HG03575 (cell line): Measurements from ENCODE around the gene LRIG1.

ENCODE experiments used
- ATAC-seq: cut with Tn5 transposase; IDR thresholded peaks from one replicate; pipeline ENCODE4 v1.9.1; 2021; ENCODE audit not compliant: unreplicated experiment, insufficient number of reproducible peaks, low FRiP score; ENCODE audit errors: extremely low read depth

The LRIG1 gene

GRCh38 chr3:66350601-66351000 is 150.2 kb downstream of the LRIG1 start:
- no peak for ATAC-seq

DNA sequence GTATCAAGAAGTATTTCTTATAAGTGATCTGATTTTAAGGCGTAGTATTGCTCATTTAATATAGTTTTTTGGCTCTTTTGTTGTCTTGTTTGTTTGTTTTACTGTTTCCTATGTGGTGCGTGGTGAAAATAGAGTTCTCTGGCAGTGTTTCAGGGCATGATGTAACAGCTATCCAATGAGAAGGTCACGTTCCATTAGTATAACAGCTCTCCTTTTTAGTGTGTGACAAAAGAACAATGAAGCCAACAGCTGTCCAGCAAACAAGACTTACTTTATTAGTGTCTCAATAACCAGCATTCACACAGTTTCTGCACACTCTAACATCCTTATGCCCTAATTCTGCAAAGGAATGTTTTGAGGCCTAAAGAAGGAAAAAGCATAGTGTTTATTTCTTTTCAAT is 152.1 kb downstream of the LRIG1 start:
- ATAC-seq, result no peak

GRCh38 chr3:66344848-66345578 is 155.8 kb downstream of the LRIG1 start:
- no peak for ATAC-seq

DNA sequence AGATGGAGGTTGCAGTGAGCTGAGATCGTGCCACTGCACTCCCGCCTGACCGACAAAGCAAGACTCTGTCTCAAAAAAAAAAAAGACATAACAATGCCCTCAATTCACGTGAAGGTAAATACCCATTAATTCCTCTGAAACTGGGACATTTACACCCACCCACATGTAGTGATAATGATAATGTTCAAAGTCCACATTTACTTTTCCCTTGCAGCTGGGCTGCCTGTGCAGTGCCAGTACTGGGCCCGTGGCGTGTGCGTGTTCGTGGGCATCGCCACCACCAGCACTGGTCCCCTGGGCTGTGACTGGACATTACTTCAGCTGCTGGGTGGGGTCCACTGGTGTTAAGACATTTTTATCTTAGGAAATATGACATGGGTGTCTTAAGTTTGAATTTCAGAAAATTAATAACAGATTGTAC is 156.4 kb downstream of the LRIG1 start:
- ATAC-seq, result no peak

GRCh38 chr3:66342717-66343356 is 158.0 kb downstream of the LRIG1 start:
- no peak for ATAC-seq

DNA sequence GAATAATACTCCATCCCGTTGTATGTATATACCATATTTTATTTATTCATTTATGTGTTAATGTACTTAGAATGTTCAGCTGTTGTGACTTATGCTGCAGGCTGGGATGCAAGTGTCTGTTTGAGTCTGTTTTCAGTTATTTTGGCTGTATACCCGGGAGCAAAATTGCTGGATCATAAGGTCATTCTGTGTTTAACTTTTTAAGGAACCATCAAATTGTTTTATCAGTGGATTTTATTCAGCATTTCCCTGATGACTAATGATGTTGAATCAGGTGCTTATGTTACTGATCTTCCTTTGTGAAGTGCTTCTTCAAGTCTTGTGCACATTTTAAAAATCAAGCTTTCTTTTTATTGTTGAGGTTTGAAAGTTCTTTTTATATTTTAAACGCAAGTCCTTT is 161.9 kb downstream of the LRIG1 start:
- ATAC-seq, result no peak

DNA sequence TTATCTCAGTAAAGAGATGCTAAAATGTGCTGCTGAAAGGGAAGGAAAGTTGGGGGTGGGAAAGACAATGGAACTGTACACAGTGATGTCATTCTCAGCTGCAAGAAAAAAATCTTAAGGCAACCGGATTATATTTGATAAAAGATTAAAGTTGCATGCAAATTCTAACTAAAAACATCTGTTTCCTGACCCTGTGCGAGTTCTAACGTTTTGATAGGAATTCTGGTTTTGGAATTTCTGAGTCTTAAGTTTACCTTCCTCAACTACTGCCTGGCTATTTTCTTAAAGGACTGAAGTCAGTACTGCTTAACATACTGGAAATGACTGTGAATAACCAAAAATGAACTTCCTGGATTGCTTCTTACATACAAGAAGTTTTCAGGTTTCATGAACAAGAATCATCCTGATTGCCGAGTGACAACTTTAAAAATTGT is 164.5 kb downstream of the LRIG1 start:
- no peak for ATAC-seq

DNA sequence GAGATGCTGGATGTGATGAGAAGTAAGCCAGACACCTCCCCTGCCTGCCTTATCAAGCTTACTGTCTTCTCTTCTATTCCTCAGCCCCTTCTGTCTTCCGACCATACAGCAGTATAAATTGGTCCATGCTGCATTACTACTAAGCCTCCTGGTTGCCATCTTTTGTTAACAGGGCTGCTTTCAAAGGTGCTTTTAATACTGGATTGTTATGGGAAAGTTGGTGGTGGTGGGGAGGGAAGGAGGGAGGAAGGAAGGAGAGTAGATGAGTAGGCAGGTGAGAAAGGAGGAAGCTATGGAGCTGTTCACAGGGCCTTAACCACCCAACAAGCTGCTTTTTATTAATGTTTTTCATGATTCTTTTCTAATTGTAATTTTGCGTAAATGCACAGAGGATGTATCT is 165.2 kb downstream of the LRIG1 start:
- no peak for ATAC-seq
